Measurements from ENCODE around the gene IL36A. TPM values are rescaled to one million over a fixed set of nuclear protein-coding genes. Genes with fewer than 3 reads are reported as not detected.

Gene IL36A
- total RNA-seq, 1 donor from 2014 or later = not detected

DNA sequence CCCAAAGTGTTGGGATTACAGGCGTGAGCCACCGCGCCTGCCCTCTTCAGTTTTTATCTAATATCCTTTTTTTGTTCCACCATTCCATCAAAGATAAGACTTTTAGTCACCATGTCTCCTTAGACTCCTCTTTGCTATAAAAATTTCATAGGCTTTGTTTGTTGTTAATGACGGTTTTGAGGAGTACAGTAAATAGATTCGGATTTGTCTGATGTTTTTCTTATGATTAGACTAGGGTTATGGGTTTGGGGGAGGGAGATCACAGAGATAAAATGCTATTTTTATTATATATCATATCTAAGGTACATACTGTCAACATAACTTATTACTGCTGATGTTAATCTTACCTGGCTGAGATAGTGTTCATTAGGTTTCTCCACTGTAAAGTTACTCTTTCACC is 41.2 kb downstream of the IL36A start:
- DNase-seq = no peak

GRCh38 chr2:113050921-113051895 is 45.9 kb downstream of the IL36A start:
- no peaks in the 10 kb centered on the region for H3K9me3 ChIP-seq
- TF ChIP-seq CTCF (IDR thresholded peaks at IDR 0.05) = no peak
- DNase-seq (no peak), ATAC-seq (peak; percentile 12 to 21)
- H3K27me3 ChIP-seq (ENCODE audit: low read depth) = no peaks in the 10 kb centered on the region
- H3K4me3 ChIP-seq = no peak overlapping the region
- H3K4me1 ChIP-seq = no peaks in the 10 kb centered on the region
- H3K27ac ChIP-seq = no peak overlapping the region
- no peaks in the 10 kb centered on the region for H3K36me3 ChIP-seq
- intact Hi-C loops (cut with DNase I) = no loop called here

More for the DNA sequence above, 41.2 kb downstream of the IL36A start:
- H3K4me1 ChIP-seq = no peaks in the 10 kb centered on the region
- no peaks in the 10 kb centered on the region for H3K27me3 ChIP-seq (ENCODE audit: low read depth)
- H3K27ac ChIP-seq = no peak overlapping the region
- intact Hi-C loops (cut with DNase I) = no loop called here
- no peak overlapping the region for H3K4me3 ChIP-seq
- no peaks in the 10 kb centered on the region for H3K36me3 ChIP-seq
- ATAC-seq = no peak
- no peak for TF ChIP-seq CTCF (IDR thresholded peaks at IDR 0.05)
- no peaks in the 10 kb centered on the region for H3K9me3 ChIP-seq

GRCh38 chr2:113052396-113052917 is 47.2 kb downstream of the IL36A start, which contains the start of gene IL36B:
Gene IL36B (minus strand): TSS chr2:113052867.
- intact Hi-C loops (cut with DNase I) = no loop called here

GRCh38 chr2:113053666-113054065 is 48.4 kb downstream of the IL36A start:
- Histone ChIP-seq H3K27ac (no peak overlapping the region), H3K4me3 (no peak overlapping the region), H3K36me3 (no peaks in the 10 kb centered on the region), H3K4me1 (no peaks in the 10 kb centered on the region), H3K27me3 (ENCODE audit: low read depth) (no peaks in the 10 kb centered on the region), H3K9me3 (no peaks in the 10 kb centered on the region)
- DNase-seq (no peak), ATAC-seq (no peak)
- no peak for TF ChIP-seq CTCF (IDR thresholded peaks at IDR 0.05)
- intact Hi-C loops (cut with DNase I) = no loop called here

More at GRCh38 chr2:113052396-113052917, 47.2 kb downstream of the IL36A start, which contains the start of gene IL36B:
- ATAC-seq = no peak
- no peak within 1 kb of the TSS for H3K4me3 ChIP-seq
- no peaks in the 10 kb centered on the region for H3K27me3 ChIP-seq (ENCODE audit: low read depth)
- no peak within 1 kb of the TSS for H3K27ac ChIP-seq
- H3K4me1 ChIP-seq = no peaks in the 10 kb centered on the region
- no peaks in the 10 kb centered on the region for H3K9me3 ChIP-seq
- DNase-seq = no peak
- no peaks in the 10 kb centered on the region for H3K36me3 ChIP-seq
- TF ChIP-seq CTCF (IDR thresholded peaks at IDR 0.05) = no peak

- intact Hi-C loops (cut with DNase I) = no loop called here
- Histone ChIP-seq H3K4me3 (no peak overlapping the region), H3K36me3 (no peaks in the 10 kb centered on the region), H3K4me1 (no peaks in the 10 kb centered on the region), H3K27ac (no peak overlapping the region), H3K27me3 (ENCODE audit: low read depth) (no peaks in the 10 kb centered on the region), H3K9me3 (no peaks in the 10 kb centered on the region)
- DNase-seq (no peak), ATAC-seq (no peak)
- no peak for TF ChIP-seq CTCF (IDR thresholded peaks at IDR 0.05)
These were observed 48.8 kb downstream of the IL36A start for GRCh38 chr2:113054066-113054465.

All from lower lobe of right lung (tissue), 2 donors.